GM12865 (cell line): ENCODE measurements around the gene PPT1.

Source experiments
- DNase-seq: peaks from one replicate; pipeline ENCODE4 v3.0.0; 2010; ENCODE audit warnings: low read depth
- H3K4me3 ChIP-seq: 2 replicates; pipeline ENCODE4 v1.5.1; 2011; ENCODE audit warnings: mild to moderate bottlenecking, low read depth, low read length, control low read depth
- CTCF ChIP-seq: IDR thresholded peaks from 2 replicates; pipeline ENCODE4 v1.5.1; 2011; ENCODE audit warnings: low read length, control low read depth, low read depth, inconsistent platforms; ENCODE audit not compliant: insufficient read depth; ENCODE audit errors: missing control alignments

The PPT1 gene

GRCh38 chr1:40045766-40046165, 51.3 kb downstream of the PPT1 start:
- H3K4me3 ChIP-seq = no peak overlapping the region
- no peak for TF ChIP-seq CTCF
- DNase-seq = no peak

GRCh38 chr1:40045182-40045581, 51.9 kb downstream of the PPT1 start:
- no peak for TF ChIP-seq CTCF
- H3K4me3 ChIP-seq = no peak overlapping the region
- no peak for DNase-seq

- DNase-seq = no peak
- no peak overlapping the region; the same call in 1 of the 2 replicates for H3K4me3 ChIP-seq
- TF ChIP-seq CTCF = no peak
These were observed 52.9 kb downstream of the PPT1 start for GRCh38 chr1:40044110-40044509.

- no peak for DNase-seq
- TF ChIP-seq CTCF = no peak
- peak overlapping the region; percentile 84 for H3K4me3 ChIP-seq
These were observed 54.7 kb downstream of the PPT1 start for GRCh38 chr1:40042341-40042740.

- DNase-seq = no peak
- H3K4me3 ChIP-seq = peak overlapping the region; percentile 84
- no peak for TF ChIP-seq CTCF
These were observed 55.6 kb downstream of the PPT1 start for GRCh38 chr1:40041466-40041838.

- TF ChIP-seq CTCF = no peak
- DNase-seq = peak; percentile 100
- peak within 1 kb of the TSS; percentile 84 for H3K4me3 ChIP-seq
These were observed 56.3 kb downstream of the PPT1 start, which contains the start of gene CAP1 for GRCh38 chr1:40040511-40041465. Gene CAP1, plus strand, starts transcription at chr1:40040729. Its CDS starts 18,618 bp downstream, at chr1:40059347.
